WTC11 (cell line): ENCODE data around the gene TPSAB1.
"Not testable (repeated sequence)": the region's sequence is repeated elsewhere in the genome, so short reads cannot be mapped to it uniquely, and the experiment has no call there.

Experiments used
- ELF4 ChIP-seq: sonication (generic); formaldehyde crosslinking; IDR thresholded peaks from 2 replicates; pipeline ENCODE4 v1.8.1; 2022; ENCODE audit warnings: low read depth, mild to moderate bottlenecking, moderate library complexity, missing genetic modification reagents
- NR2C2 ChIP-seq: sonication (generic); formaldehyde crosslinking; IDR thresholded peaks from 2 replicates; pipeline ENCODE4 v1.8.0; 2022; ENCODE audit warnings: mild to moderate bottlenecking, missing genetic modification reagents
- TF ChIP-seq, protein P1 (sequence below): sonication (generic); formaldehyde crosslinking; IDR thresholded peaks from 2 replicates; pipeline ENCODE4 v1.8.1; 2023; ENCODE audit warnings: mild to moderate bottlenecking, missing genetic modification reagents, borderline replicate concordance
- TF ChIP-seq, protein P2 (sequence below): fragments of 200-600 bp; IDR thresholded peaks from 2 replicates; pipeline ENCODE4 v1.8.0; 2022; ENCODE audit warnings: antibody characterized with exemption
- TF ChIP-seq, protein P3 (sequence below): sonication (generic); formaldehyde crosslinking; IDR thresholded peaks from 2 replicates; pipeline ENCODE4 v1.8.1; 2023; ENCODE audit warnings: mild to moderate bottlenecking, missing genetic modification reagents
- TF ChIP-seq, protein P4 (sequence below): sonication (generic); formaldehyde crosslinking; IDR thresholded peaks from 2 replicates; pipeline ENCODE4 v1.8.0; 2022; ENCODE audit warnings: mild to moderate bottlenecking, missing genetic modification reagents

DNA sequence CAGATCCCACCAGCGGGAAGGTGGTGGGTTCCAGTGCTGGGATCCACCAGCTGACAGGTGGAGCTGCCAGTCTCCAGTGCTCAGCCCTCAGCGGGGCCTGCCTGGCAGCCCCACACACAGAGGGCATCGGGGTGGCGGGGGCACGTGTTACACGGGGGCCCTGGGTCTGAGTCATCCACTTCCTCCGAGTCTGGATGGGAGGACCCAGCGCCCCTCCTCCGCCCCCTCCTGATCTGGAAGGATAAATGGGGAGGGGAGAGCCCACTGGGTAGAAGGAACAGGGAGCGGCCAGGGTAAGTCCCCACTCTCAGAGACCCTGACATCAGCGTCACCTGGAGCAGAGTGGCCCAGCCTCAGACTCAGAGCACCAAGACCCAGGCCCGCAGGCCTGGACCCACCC is at the start of gene TPSAB1:
- TF ChIP-seq, protein P1, sequence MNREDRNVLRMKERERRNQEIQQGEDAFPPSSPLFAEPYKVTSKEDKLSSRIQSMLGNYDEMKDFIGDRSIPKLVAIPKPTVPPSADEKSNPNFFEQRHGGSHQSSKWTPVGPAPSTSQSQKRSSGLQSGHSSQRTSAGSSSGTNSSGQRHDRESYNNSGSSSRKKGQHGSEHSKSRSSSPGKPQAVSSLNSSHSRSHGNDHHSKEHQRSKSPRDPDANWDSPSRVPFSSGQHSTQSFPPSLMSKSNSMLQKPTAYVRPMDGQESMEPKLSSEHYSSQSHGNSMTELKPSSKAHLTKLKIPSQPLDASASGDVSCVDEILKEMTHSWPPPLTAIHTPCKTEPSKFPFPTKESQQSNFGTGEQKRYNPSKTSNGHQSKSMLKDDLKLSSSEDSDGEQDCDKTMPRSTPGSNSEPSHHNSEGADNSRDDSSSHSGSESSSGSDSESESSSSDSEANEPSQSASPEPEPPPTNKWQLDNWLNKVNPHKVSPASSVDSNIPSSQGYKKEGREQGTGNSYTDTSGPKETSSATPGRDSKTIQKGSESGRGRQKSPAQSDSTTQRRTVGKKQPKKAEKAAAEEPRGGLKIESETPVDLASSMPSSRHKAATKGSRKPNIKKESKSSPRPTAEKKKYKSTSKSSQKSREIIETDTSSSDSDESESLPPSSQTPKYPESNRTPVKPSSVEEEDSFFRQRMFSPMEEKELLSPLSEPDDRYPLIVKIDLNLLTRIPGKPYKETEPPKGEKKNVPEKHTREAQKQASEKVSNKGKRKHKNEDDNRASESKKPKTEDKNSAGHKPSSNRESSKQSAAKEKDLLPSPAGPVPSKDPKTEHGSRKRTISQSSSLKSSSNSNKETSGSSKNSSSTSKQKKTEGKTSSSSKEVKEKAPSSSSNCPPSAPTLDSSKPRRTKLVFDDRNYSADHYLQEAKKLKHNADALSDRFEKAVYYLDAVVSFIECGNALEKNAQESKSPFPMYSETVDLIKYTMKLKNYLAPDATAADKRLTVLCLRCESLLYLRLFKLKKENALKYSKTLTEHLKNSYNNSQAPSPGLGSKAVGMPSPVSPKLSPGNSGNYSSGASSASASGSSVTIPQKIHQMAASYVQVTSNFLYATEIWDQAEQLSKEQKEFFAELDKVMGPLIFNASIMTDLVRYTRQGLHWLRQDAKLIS: not testable (repeated sequence)
- TF ChIP-seq, protein P2, sequence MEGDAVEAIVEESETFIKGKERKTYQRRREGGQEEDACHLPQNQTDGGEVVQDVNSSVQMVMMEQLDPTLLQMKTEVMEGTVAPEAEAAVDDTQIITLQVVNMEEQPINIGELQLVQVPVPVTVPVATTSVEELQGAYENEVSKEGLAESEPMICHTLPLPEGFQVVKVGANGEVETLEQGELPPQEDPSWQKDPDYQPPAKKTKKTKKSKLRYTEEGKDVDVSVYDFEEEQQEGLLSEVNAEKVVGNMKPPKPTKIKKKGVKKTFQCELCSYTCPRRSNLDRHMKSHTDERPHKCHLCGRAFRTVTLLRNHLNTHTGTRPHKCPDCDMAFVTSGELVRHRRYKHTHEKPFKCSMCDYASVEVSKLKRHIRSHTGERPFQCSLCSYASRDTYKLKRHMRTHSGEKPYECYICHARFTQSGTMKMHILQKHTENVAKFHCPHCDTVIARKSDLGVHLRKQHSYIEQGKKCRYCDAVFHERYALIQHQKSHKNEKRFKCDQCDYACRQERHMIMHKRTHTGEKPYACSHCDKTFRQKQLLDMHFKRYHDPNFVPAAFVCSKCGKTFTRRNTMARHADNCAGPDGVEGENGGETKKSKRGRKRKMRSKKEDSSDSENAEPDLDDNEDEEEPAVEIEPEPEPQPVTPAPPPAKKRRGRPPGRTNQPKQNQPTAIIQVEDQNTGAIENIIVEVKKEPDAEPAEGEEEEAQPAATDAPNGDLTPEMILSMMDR: not testable (repeated sequence)
- TF ChIP-seq ELF4; NR2C2 (CRISPR knock-in tag): not testable (repeated sequence)
- TF ChIP-seq, protein P3, sequence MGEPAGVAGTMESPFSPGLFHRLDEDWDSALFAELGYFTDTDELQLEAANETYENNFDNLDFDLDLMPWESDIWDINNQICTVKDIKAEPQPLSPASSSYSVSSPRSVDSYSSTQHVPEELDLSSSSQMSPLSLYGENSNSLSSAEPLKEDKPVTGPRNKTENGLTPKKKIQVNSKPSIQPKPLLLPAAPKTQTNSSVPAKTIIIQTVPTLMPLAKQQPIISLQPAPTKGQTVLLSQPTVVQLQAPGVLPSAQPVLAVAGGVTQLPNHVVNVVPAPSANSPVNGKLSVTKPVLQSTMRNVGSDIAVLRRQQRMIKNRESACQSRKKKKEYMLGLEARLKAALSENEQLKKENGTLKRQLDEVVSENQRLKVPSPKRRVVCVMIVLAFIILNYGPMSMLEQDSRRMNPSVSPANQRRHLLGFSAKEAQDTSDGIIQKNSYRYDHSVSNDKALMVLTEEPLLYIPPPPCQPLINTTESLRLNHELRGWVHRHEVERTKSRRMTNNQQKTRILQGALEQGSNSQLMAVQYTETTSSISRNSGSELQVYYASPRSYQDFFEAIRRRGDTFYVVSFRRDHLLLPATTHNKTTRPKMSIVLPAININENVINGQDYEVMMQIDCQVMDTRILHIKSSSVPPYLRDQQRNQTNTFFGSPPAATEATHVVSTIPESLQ (CRISPR knock-in tag): not testable (repeated sequence)
- TF ChIP-seq, protein P4, sequence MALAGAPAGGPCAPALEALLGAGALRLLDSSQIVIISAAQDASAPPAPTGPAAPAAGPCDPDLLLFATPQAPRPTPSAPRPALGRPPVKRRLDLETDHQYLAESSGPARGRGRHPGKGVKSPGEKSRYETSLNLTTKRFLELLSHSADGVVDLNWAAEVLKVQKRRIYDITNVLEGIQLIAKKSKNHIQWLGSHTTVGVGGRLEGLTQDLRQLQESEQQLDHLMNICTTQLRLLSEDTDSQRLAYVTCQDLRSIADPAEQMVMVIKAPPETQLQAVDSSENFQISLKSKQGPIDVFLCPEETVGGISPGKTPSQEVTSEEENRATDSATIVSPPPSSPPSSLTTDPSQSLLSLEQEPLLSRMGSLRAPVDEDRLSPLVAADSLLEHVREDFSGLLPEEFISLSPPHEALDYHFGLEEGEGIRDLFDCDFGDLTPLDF (CRISPR knock-in tag): not testable (repeated sequence)
